GM10248 (cell line): ENCODE data around the gene WNT8B.

Experiments
- CTCF ChIA-PET: fragments of 300-600 bp; sonication (Branson Sonifier 250); formaldehyde crosslinking; extraction: SDS; loops from one replicate; lab custom pipeline; 2021; ENCODE audit warnings: antibody characterized with exemption; lab: Yijun Ruan, JAX
- POLR2A ChIA-PET: fragments of 350-650 bp; sonication (Branson Sonifier 250); formaldehyde crosslinking; extraction: SDS; loops from one replicate; lab custom pipeline; 2020; ENCODE audit warnings: antibody characterized with exemption; lab: Yijun Ruan, JAX
- DNase-seq: peaks from one replicate; pipeline ENCODE4 v3.0.0; 2012; ENCODE audit errors: extremely low spot score
- TF ChIP-seq, protein P1 (sequence below): IDR thresholded peaks from 2 replicates; pipeline ENCODE4 v1.5.1; 2012; ENCODE audit warnings: mild to moderate bottlenecking, low read depth; ENCODE audit errors: extremely low read depth, missing control alignments, control extremely low read depth

WNT8B gene

GRCh38 chr10:100468978-100469377 lies 6.2 kb downstream of the WNT8B start:
- ChIA-PET CTCF (interaction anchor here (1.4 to 3.3 kb wide), 3 partner anchors 14 to 40 kb away, joined by 3 to 27 read pairs (median 5); no protein-coding TSS in a partner anchor), POLR2A (no interaction called here)
- TF ChIP-seq, protein P1, sequence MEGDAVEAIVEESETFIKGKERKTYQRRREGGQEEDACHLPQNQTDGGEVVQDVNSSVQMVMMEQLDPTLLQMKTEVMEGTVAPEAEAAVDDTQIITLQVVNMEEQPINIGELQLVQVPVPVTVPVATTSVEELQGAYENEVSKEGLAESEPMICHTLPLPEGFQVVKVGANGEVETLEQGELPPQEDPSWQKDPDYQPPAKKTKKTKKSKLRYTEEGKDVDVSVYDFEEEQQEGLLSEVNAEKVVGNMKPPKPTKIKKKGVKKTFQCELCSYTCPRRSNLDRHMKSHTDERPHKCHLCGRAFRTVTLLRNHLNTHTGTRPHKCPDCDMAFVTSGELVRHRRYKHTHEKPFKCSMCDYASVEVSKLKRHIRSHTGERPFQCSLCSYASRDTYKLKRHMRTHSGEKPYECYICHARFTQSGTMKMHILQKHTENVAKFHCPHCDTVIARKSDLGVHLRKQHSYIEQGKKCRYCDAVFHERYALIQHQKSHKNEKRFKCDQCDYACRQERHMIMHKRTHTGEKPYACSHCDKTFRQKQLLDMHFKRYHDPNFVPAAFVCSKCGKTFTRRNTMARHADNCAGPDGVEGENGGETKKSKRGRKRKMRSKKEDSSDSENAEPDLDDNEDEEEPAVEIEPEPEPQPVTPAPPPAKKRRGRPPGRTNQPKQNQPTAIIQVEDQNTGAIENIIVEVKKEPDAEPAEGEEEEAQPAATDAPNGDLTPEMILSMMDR = no peak
- no peak for DNase-seq

DNA sequence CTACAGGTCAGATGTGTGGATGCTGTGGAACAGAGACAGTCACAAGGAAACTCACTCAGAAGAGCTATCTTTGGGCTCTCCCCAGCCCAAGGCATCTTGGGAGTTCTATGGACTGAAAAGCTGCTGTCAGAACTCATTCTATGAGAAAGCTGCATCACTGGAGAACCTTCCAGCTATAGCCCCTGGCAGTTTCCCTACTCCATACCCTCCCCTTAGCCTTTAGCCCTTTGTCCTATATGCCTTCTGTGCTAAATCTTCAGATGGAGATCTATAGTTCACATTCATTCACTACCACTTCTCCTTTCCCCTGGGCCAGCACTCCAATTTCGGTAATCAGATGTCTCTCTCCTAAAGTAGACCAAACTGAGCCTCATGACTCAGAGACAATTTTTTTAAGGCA lies 6.9 kb downstream of the WNT8B start:
- TF ChIP-seq, protein P1 = no peak
- ChIA-PET CTCF (interaction anchor here (1.1 to 3.3 kb wide), 4 partner anchors 13 to 49 kb away, joined by 3 to 27 read pairs (median 4); no protein-coding TSS in a partner anchor), POLR2A (no interaction called here)
- no peak for DNase-seq

GRCh38 chr10:100470367-100470766 lies 7.6 kb downstream of the WNT8B start:
- TF ChIP-seq, protein P1 = no peak
- POLR2A ChIA-PET = no interaction called here
- CTCF ChIA-PET = interaction anchor here (1.1 to 3.3 kb wide), 3 partner anchors 13 to 48 kb away, joined by 3 to 27 read pairs (median 3); no protein-coding TSS in a partner anchor
- DNase-seq = no peak

- DNase-seq = no peak
- TF ChIP-seq, protein P1 = no peak
- CTCF ChIA-PET = interaction anchor here (1.0 kb wide), 1 partner anchor 31 kb away, joined by 3 read pairs; no protein-coding TSS in a partner anchor
- POLR2A ChIA-PET = no interaction called here
Measured at GRCh38 chr10:100477970-100478369, 15.2 kb downstream of the WNT8B start.

GRCh38 chr10:100479037-100479436 lies 16.2 kb downstream of the WNT8B start:
- ChIA-PET POLR2A (no interaction called here), CTCF (no interaction called here)
- TF ChIP-seq, protein P1 = no peak
- no peak for DNase-seq

DNA sequence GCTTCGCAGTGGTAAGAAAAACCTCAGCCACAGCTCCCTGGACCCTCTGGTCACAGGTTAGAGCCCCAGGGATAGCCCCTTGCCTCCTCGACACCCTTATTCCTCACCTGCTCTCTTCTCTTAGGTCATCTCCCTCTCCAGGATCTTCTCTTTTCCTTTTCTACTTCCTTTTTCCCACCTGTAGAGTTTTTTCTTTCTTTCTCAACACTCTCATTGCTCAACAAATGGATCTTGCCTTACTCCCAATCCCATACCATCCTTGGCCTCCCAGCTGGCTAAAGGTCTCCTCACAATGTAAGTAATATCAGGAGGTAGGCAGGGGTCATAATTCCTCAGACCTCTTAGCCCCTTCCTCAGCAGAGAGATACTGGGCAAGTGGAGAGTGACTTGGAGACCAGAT lies 17.2 kb downstream of the WNT8B start:
- DNase-seq = no peak
- ChIA-PET POLR2A (no interaction called here), CTCF (interaction anchor here (3.1 to 7.3 kb wide), 3 partner anchors 17 to 38 kb away, joined by 9 to 99 read pairs (median 20); partner anchors contain the start of gene WNT8B)
- TF ChIP-seq, protein P1 = no peak
